Measurements from ENCODE around the gene GPR34.

- no peak for TF ChIP-seq POLR2A (IDR thresholded peaks at IDR 0.05)
- TF ChIP-seq CTCF (IDR thresholded peaks at IDR 0.05), result no peak
- no peak for TF ChIP-seq POLR2AphosphoS5 (IDR thresholded peaks at IDR 0.05)
Observed at GRCh38 chrX:41720125-41720779, 31.5 kb downstream of the GPR34 start.

All from suprapubic skin (tissue), 4 donors.